GM19043 (cell line): Measurements from ENCODE around the gene TP63.
"Not testable (repeated sequence)": the region's sequence is repeated elsewhere in the genome, so short reads cannot be mapped to it uniquely, and the experiment has no call there.

Experiments
- ATAC-seq: cut with Tn5 transposase; IDR thresholded peaks from one replicate; pipeline ENCODE4 v1.9.1; 2021; ENCODE audit warnings: low read depth; ENCODE audit not compliant: unreplicated experiment

TP63 gene

GRCh38 chr3:189625071-189625470 is 6.1 kb upstream of the TP63 start:
- no peak for ATAC-seq

- no peak for ATAC-seq
These were observed 5.6 kb upstream of the TP63 start for GRCh38 chr3:189625572-189625971.

GRCh38 chr3:189626286-189626685 is 4.9 kb upstream of the TP63 start:
- ATAC-seq, result no peak

- ATAC-seq, result no peak
These were observed 1.3 kb upstream of the TP63 start for GRCh38 chr3:189629803-189630455.

DNA sequence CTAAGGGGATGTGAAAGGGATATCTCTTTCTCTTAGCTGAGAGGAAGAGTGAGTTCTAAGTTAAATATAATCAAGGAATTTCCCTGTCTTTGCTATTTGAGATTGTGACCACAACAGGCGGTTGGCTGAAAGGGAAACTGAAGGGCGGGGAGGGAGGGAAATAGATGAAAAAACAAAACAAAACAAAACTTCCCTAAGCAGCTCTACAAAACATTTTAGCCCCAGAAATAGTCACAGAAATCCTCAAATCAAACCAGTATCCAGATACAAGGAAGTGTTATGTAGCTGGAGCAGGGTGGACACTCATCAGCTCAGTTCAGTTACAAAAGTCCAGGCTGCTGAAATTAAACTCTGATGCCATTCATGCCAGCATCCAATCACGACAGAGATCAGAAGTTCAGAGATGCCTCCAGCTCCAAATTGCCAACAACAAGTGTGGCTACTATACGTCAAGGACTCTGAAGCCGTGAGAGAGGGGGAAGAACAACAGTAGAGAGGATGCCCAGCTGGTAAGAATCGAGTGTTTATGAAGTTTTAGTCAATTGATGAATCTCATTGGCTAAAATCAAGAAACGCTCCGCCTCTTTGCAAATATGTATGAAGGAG is 319 bp upstream of the TP63 start:
- peak; percentile 57 for ATAC-seq

GRCh38 chr3:189631409-189631808 is 220 bp downstream of the TP63 start:
- ATAC-seq, result no peak

DNA sequence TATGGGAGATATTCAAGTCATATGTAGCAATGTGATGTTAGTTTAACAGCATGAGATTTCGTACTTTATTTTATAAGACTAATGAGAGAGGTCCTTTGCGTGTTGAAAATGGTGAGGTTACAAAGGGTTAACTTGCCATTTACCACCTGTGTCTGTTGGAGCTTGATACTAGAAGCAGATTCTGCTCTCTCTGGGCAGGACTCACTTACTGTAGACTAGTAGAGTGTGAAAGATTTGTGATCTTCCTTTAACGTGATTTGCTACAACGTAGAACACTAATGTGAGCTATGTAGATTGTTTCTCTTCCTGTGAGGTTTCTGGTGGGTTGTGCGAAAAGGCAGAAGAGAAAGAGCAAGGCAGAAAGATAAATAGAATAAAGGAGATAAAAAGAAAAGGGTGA is 1.1 kb downstream of the TP63 start:
- ATAC-seq, result no peak

DNA sequence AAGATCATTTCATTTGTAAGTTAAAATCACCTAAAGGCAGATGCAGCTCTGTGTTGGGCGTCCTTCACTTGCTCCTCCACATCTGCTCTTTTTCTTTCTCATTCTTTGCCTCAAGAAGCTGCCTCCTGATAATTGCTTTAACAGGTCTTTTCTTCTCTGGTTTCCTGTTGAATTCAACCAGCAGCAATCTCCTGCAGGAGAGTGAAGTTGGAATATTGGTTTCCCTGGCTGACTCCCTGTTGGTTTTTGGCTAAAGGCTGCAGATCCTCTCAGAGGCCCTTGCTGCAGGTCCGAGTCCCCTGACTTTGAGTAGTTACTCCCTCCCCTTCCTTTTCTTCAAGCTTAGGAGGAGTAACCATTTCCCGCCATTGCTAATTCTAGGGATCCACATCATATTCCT is 4.2 kb downstream of the TP63 start:
- no peak for ATAC-seq

DNA sequence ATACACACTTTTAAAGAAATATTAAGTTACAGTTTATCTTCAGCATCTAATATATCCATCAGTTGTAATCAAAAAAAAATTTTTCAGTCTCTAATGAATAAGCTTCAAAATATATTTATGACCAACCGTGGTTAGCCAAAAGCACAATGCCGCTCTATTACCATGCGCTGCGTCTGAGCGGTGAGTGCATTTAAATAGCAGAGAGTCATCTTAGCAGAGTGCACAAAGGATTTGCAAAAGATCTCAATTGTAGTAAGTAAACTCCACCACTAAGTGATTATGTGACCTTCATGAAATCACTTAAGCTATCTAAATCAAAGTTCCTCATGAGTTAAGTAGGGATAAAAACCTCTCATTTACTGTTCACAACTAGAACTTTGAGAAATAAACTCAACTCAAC is 4.9 kb downstream of the TP63 start:
- no peak for ATAC-seq

GRCh38 chr3:189637750-189638149 is 6.6 kb downstream of the TP63 start:
- ATAC-seq, result no peak

DNA sequence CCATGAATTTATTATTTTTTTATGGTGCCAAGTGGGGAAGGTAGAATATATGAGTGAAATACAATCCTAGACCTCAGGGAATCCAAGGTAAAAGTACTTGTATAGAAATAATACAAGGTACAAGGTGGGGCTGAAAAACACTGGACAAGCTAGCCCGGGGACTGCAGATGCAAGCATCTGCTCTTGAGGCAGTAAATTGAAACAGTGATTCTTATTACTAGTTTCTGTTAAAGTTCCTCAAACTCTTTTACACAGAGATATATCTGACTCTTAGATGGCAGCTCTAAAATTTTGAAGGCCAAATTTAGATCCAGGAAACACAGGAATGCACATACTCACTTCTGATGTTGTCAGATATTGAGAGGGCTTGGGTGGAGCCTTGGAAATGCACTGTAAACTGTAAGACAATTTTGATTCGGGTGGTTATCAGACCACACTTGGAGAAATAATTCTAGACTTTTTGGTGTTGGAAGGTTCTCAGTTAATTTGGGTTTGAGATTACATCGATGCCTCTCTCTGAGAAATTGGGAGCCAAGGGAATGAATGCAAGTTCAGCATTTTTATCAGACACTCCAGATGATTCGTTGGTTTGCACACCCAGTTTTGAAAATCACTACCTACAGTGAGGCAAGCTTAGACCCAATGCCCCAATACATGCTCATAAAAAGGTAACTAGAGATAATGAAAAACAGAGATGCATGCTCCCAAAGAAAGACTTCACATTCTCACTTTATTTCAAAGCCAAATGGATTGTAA is 7.3 kb downstream of the TP63 start:
- no peak for ATAC-seq

GRCh38 chr3:189641776-189642175 is 10.6 kb downstream of the TP63 start:
- ATAC-seq, result no peak

- no peak for ATAC-seq
These were observed 15.8 kb downstream of the TP63 start for GRCh38 chr3:189646853-189647542.

DNA sequence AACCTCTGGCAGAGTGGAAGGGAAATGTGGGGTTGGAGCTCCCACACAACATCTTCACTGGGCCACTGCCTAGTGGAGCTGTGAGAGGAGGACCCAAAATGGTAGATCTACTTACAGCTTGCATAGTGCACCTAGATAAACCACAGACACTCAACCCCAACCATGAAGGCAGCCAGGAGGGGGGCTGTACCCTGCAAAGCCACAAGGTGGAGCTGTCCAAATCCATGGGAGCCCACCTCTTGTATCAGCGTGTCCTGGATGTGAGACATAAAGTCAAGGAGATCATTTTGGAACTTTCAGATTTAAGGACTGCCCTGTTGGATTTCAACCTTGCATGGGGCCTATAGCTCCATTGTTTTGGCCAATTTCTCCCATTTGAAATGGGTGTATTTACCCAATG is 20.9 kb downstream of the TP63 start:
- ATAC-seq, result no peak

- ATAC-seq, result no peak
These were observed 24.4 kb downstream of the TP63 start for GRCh38 chr3:189655617-189656016.

GRCh38 chr3:189659571-189659970 is 28.4 kb downstream of the TP63 start:
- ATAC-seq, result no peak

GRCh38 chr3:189664311-189664710 is 33.1 kb downstream of the TP63 start:
- no peak for ATAC-seq

GRCh38 chr3:189672346-189672745 is 41.2 kb downstream of the TP63 start:
- not testable (repeated sequence) for ATAC-seq

DNA sequence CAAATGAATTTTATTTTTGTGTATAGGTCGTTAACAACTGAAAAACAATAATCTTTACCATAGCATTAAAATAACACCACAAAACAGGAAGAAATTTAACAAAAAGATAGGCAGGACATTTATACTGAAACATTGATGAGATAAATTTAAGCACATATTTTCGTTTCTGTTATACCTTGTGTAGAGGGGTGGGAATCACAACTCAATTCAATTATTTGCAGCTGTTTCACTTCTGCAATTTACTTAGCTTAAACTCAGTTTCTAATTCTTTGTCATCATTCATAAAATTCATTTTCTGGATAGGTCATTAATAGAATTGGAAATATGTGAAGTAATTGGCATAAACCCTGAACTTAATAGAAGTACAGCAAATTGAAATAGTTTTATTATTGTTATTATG is 42.3 kb downstream of the TP63 start:
- peak; percentile 80 for ATAC-seq

- no peak for ATAC-seq
These were observed 43.2 kb downstream of the TP63 start for GRCh38 chr3:189674249-189674913.

DNA sequence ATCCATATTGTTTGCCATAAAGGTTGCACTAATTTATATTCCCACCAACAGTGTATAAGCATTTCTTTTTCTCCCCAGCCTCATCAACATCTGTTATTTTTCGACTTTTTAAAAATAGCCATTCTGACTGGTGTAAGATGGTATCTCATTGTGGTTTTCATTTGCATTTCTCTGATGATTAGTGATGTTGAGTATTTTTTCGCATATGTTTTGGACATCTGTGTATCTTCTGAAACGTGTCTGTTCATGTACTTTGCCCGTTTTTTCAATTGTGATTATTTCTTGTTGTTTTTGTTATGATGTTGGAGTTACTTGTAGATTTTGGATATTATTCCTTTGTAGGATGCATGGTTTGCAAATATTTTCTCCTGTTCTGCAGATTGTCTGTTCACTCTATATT is 46.5 kb downstream of the TP63 start:
- ATAC-seq, result no peak
